Limb (tissue), 2 donors: ENCODE results near the gene HASPIN.
"Not testable (repeated sequence)": the region's sequence is repeated elsewhere in the genome, so short reads cannot be mapped to it uniquely, and the experiment has no call there.

ENCODE experiments used
- DNase-seq, 2 donors: peaks; one replicate each; pipeline ENCODE4 v3.0.0-alpha.2; 2016; ENCODE audit errors: extremely low spot score in 2 of 2

The HASPIN gene

DNA sequence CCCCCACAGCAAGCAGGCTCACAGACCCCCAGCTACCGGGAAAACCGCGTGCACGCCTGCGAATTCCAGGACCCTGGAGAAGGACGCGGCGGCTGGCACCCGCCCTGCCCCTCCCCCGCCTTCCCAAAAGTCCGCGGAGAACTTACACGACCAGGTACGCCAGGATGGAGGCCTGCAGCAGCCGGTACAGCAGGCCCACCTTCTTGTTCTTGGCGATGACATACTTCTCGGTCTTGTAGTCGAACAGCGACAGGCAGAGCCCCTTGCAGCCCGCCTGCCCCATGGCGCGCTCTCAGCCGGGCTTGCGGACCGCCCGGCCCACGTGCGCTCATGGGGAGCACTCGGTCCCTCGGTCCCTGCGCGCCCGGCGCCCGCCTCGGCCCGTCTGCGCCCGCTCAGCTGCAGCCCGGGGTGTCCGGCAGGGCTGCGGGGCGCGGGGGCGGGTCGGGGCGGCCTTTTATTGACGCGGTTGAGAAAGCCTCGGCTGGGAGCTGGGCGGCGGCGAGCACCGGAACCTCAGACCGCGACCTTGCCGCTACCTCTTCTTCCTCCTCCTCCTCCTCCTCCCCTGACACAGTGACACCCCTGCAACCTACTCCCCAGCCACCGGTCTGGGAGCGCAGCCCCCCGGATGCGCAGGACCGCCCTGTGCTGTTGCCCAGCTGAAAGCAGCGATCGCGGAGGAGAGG lies 27.8 kb upstream of the HASPIN start, which contains the start of gene P2RX5:
Gene P2RX5 (minus strand): TSS at position 433 of the 689 bp plus-strand sequence. CDS start 150 bp downstream, at position 283.
- DNase-seq: peak in 1 of 2 donors; percentile 66

DNA sequence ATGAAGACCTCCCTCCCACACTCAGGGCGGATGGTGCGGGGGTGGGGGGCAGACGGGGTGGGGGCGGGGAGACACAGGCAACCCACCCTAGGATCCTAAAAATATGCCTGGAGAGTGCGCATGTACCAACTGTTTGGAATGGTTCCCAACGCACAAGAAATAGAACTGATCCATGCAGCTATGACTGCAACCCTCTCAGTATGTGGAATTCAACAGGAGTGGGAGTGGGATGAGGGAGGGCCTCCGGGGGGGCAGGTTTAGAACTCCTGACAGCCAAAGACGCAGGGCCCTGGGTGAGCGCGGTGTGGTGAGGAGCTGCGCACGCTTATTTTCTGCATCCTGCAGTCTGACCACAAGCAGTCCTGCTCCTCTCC lies 26.6 kb upstream of the HASPIN start:
- DNase-seq: no peak

DNA sequence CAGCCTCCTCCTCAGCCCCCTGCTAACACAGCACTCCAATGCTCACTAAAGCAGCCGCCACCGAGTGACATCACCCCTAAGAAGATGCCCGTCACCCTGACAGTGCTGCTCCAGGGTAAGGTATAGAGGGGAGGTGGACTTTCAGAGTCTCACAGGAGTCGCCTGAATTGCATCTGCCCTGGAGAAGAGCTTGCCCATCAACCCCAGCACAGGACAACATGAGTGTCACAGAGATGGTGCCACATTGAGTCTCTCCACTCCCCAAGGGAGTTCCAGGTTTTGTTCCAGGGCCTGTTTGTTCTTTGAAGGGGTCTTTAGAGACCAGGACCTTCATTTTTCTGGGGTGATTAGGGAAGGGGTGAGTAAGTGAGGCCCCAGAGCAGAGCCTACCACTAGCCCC lies 25.6 kb upstream of the HASPIN start:
- no peak for DNase-seq

DNA sequence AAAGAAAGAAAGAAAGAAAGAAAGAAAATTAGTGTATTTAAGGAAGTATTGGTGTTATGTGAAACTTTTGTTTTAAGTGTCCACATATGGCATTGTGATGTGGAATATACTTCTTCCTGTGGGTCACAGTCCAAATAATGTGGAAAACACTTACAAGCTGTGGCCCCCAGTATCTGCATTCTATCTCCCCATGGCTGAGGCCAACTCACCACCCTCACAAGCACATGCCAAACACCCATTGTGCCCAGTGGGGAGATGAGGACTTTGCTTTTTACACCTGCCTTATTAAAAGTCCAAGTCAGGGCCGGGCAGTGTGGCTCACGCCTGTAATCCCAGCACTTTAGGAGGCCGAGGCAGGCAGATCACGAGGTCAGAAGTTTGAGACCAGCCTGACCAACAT lies 23.8 kb upstream of the HASPIN start:
- no peak for DNase-seq

DNA sequence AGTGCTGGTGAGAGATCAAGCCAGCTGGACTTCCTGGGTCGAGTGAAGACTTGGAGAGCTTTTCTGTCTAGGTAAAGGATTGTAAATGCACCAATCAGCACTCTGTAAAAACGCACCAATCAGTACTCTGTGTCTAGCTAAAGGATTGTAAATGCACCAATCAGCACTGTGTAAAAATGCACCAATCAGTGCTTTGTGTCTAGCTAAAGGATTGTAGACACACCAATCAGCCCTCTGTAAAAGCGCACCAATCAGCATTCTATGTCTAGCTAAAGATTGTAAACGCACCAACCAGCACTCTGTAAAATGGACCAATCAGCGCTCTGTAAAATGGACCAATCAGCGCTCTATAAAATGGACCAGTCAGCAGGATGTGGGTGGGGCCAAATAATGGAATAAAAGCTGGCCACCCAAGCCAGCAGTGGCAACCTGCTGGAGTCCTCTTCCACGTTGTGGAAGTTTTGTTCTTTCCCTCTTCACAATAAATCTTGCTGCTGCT lies 21.6 kb upstream of the HASPIN start:
- not testable (repeated sequence) for DNase-seq

DNA sequence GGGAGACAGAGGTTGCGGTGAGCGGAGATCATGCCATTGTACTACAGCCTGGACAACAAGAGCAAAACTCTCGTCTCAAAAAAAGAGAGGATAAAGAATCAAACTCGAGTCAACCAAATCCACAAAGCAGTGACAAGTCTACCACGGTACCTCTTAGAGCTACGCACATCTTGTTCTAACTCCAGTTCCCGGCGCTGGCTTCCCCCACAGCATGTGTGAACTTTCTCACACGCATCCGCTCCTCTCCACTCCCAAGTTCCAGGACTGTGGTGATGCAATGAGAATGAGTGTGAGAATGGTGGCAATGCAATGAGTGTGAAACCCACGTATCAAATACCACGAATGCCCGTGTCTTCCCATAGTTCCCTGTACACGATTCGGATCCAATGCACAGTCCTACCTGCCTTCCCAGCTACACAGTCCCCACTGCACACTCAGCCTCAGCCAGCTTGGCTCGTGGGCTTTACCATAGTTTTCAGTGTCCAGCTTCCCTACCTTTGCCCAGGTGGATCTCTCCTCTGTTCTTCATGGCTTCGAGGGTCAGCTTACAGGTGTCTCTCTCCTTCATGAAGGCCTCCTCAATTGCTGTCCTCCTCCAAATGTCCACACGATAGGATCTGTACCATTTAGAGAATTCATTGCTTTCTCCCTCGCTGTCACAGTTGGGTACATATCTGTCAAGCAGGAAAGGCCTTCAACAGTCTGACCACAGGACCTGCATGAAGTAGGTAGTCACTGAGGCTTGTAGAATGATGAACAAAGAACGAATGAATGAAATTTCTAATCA lies 18.6 kb upstream of the HASPIN start:
- DNase-seq: no peak

DNA sequence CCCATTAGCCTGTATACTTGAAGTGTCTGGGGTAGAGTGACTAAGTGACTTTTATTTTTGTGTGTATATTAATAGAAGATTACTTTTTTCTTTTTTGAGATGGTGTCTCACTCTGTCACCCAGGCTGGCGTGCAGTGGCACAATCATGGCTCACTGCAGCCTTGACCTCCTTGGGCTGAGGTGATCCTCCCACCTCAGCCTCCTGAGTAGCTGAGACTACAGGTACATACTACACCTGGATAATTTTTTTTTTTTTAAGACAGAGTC lies 18.1 kb upstream of the HASPIN start:
- not testable (repeated sequence) for DNase-seq

DNA sequence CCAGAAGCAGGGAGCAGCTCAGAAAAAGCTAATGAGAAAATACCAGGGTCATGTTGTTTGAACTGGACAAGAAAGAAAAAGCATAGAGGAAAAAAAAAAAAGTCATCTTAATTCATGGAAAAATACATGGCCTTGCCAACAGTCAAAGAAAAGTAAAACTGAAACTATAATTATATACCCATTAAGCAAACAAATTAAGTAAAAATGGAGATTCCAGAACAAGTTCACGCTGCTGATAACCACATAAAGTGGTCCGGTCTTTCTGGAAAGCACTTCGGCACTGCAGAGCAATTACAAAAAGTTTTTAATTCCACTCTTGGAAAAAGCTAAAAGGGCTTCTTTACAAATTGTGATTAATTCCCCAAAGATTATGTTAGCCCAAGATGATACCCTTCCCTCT lies 15.3 kb upstream of the HASPIN start:
- DNase-seq: no peak

DNA sequence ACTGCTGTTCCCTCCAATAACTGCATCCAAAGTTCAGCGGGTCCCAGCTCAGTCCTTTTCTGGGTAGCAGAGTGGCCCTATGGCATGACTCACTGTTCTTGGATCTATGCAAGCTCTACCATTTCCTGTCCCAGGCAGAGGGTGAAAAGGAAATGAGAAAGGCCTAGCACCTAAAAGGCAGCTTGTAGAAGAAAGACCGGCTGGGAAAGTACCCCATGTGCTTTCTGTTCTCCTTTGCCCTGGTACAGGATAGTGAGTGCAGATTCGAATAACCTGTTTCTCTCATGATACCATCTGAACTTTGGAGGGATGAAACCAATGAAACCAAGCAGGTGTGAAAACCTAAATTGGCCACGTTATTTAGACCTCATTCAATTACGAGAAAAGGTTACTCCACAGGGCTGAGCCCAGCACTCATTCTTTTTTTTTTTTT lies 12.7 kb upstream of the HASPIN start:
- no peak for DNase-seq

DNA sequence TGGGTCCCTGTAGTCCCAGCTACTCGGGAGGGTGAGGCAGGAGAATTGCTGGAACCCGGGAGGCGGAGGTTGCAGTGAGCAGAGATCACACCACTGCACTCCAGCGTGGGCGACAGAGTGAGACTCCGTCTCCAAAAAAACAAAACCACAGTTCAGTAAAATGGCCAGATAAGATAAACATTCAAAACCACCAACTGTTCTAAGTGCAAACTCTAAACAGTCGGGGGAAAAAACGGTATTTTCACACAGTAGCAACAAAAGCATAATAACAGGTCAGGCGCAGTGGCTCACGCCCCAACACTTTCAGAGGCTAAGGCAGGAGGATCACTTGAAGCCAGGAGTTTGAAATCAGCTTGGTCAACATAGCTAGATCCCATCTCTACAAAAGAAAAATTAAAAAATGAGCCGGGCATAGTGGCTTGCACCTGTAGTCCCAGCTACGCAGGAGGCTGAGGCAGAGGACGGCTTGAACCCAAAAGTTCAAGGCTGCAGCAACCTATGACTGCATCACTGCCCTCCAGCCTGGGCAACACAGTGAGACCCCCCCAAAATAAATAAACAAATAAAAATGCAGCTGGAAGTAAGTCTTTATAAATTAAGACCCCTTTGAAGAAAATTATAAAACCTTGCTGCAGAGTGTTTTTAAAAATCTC lies 10.8 kb upstream of the HASPIN start:
- DNase-seq: no peak

DNA sequence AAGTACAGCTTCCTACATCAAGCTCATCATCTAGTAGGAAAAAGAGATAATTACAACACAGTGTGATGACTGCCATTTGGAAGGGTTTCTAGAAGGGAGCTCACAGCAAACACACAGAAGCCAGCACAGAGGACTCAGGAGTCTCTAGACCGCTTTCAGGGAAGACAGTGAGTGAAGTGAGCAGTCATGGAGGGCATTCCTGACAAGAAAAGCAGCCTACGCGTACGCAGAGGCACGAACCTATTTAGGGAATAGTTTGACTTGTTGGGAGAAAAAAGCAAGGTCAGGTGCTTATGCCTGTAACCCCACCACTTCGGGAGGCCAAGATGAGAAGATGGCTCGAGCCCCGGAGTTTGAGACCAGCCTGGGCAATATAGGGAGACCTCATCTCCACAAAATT lies 8.4 kb upstream of the HASPIN start:
- no peak for DNase-seq

DNA sequence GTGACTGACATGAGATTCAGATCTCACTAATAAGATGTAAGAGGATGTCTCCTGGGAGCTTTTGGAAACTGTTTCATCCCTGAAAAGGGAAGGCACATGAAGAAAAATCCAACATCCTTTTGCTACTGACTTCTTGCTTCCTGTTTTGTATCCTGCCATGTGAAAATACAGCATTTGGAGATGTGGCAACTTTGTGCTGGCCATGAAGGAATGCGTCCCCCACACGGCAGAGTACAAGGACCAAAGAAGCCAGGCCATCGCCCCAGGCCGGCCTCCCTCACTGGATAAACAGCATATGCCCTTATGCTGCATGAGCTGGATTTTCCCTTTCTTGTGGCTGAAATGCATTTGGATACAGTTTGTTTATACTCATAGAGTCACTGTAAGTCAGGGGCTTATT lies 5.5 kb upstream of the HASPIN start:
- no peak for DNase-seq

DNA sequence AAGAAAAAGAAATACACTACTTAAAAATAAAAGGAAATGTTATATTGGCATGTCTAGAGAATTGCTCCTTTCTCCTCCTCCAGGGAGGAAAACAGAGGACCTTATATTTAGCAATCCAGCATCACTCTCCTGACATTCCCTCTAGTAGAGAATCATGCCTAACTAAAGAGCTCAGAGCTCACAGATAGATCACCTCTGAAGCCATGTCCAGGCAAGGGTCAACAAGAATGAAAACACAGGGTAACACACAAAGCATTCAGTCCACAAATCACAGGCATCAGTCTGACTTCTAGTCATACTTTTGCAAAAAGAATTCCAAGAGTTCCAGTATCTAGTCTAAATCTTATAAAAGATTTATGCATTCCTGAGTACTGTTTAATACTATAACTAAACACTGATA lies 4.4 kb upstream of the HASPIN start:
- DNase-seq: no peak

DNA sequence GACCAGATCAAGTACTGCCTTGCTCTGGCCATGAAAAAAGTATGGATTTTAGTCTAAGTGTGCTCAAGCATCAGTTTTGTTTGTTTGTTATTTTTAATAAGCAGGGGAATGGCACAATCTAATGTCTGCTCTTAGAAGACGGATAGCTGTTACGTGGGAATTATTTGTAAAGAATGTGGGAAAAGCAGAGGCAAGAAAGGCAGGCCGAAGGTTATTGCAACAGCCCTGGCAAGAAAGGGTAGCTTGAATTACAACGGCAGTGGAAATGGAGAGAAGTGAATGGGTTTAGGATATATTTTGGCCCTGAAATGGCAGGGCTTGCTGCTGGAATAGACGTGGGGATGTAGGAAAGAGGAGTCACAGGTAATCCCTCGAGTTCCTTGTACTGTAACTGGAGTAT lies 987 bp upstream of the HASPIN start:
- DNase-seq: no peak

DNA sequence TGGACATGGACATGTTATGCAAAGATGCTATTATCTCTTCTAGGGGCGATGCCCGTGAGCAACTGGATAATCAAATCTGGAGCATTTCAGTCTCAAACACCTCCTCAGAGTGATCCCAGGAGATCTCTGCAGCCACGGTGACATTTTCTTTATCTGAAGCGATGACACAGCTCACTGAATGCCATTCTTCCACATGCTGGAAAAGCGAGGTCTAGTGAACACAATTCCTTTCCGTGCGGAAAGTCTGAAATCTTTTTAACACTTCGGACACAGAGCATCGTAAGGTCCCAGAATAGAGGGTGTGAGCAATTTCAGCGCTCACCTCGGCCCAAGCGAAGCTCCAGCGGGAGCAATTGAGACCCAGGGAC lies 531 bp upstream of the HASPIN start:
- no peak for DNase-seq

DNA sequence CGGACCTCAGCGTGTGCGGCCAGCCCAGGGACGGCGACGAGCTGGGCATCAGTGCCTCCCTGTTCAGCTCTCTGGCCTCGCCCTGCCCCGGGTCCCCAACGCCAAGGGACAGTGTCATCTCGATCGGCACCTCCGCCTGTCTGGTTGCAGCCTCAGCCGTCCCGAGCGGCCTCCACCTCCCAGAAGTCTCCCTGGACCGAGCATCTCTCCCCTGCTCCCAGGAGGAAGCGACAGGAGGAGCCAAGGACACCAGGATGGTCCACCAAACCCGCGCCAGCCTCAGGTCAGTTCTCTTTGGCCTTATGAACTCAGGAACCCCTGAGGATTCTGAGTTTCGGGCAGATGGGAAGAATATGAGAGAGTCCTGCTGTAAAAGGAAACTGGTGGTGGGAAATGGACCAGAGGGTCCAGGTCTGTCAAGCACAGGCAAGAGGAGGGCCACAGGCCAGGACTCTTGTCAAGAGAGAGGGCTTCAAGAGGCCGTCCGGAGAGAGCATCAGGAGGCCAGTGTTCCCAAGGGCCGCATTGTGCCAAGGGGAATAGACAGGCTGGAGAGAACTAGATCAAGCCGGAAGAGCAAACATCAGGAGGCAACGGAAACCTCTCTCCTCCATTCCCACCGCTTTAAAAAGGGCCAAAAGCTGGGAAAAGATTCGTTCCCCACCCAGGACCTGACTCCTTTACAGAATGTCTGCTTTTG lies 825 bp downstream of the HASPIN start:
- peak in 1 of 2 donors; percentile 34 for DNase-seq

DNA sequence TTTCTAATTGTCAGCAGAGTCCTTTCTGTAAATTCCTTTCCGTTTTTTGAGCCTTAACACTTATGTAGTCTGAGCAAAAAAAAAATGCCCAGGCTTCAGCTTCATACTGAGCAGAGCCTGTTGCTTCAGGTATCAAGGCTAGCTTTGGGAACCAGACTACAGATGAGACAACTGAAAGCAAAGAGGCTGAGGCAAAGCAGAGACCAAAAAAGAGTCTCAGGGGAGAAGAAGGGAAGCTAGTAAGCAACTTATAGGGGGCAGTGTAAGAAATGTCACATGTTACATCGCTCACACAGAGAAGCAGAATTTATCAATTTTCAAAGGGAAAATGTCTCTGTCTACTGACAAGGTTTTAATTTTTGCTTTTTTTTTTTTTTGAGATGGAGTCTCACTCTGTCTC lies 3.3 kb downstream of the HASPIN start:
- DNase-seq: no peak

DNA sequence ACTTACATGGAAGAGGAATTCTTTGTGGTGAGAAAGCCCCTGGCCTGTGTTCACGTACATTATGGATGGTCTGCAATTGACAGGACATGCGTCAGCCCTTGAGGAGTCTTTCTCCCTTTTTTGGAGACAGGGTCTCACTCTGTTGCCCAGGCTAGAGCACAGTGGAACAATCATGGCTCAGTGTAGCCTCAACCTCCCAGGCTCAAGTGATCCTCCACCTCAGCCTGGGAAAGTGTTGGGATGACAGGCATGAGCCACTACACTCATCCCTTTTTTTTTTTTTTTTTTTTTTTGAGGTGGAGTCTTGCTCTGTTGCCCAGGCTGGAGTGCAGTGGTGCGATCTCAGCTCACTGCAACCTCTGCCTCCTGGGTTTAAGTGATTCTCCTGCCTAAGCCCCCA lies 4.4 kb downstream of the HASPIN start:
- DNase-seq: not testable (repeated sequence)

DNA sequence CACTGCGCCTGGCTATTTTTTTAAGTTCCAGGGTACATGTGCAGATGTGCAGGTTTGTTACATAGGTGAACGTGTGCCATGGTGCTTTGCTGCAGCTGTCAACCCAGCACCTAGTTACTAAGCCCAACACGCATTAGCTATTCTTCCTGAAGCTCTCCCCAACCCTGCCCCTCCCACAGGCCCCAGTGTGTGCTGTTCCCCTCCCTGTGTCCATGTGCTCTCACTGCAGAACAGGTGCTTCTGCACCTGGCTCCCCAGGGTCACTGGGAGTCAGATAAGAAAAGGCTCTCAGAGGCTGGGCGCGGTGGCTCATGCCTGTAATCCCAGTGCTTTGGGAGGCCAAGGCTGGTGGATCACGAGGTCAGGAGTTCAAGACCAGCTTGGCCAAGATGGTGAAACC lies 6.2 kb downstream of the HASPIN start:
- no peak for DNase-seq

DNA sequence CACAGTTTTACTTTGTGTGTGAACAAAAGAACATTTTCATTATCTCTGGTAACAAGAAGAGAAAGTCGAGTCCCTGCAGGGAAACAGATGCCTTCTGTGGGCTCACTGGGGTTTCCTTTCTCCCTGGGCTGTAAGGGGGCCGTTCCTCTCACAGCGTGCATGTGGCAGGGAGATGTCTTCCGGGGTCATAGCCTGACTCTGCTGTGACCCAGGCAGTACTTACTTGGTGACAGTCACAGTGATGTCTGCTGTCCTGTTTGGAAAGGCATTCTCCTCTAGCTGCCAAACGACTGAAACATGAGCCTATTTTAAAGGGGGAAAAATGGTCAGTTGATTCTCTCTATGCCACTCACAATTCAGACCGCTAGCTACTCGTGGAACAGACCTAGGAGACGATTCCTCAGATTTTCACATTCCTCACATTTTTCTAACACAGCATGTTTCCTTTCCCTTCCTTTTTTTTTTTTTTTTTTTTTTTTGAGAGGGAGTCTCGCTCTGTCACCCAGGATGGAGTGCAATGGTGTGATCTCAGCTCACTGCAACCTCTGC lies 7.3 kb downstream of the HASPIN start:
- no peak for DNase-seq

DNA sequence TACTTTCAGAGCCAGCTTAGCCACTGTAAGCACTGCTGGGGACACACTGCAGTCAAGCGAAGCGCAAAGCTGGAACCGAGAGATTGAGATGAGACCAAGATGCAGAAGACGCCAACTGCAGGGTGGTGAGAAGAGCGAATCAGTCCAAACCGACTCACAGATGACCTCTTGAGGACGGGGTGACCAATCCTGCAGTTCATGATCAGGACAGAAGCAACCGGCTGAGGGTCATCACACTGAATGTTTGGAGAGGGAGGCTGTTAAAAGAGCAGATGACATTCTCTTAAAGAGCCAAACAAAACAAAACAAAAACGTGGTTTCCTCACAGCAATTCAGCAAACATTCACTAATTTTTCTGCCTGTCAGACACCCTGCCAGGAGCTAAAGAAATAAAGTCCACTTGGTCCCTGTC lies 8.5 kb downstream of the HASPIN start:
- no peak for DNase-seq

DNA sequence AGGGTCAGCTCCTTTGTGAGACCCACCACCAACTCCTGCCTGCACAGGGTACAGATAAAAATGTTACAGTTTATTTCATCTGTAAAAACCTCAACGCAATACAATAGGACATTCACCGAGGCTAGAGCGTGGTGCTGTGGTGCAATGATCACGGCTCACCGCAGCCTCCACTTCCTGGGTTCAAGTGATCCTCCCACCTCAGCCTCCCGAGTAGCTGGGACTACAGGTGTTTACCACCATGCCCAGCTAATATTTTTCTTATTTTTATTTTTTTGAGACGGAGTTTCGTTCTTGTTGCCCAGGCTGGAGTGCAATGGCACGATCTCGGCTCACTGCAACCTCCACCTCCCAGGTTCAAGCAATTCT lies 11.2 kb downstream of the HASPIN start:
- not testable (repeated sequence) for DNase-seq
